ENCODE results near the gene CFAP161.

- TF ChIP-seq CTCF (IDR thresholded peaks at IDR 0.05) = no peak
- TF ChIP-seq POLR2A (IDR thresholded peaks at IDR 0.05) = no peak
- no peak for TF ChIP-seq EP300 (IDR thresholded peaks at IDR 0.05)
- no peak for TF ChIP-seq POLR2AphosphoS5 (IDR thresholded peaks at IDR 0.05)
Observed at GRCh38 chr15:81196576-81197254, 62.6 kb downstream of the CFAP161 start, which contains the start of gene IL16.

All from gastroesophageal sphincter (tissue), 3 donors.